Subcutaneous adipose tissue (tissue), 4 donors: Measurements from ENCODE around the gene ADARB2. TPM values are rescaled to one million over a fixed set of nuclear protein-coding genes. Genes with fewer than 3 reads are reported as not detected.

Experiments used
- total RNA-seq, 4 donors: library from RNA; depleted of rRNA; stranded (reverse); fragments of >200 nt; gene quantifications; one replicate each; pipeline ENCODE4 v1.1.0, GENCODE V29; 2016
- TF ChIP-seq, protein P1 (sequence below): fragments of 450-650 bp; IDR thresholded peaks from one replicate; pipeline ENCODE4 v1.5.1; 2016; ENCODE audit warnings: low read depth, mild to moderate bottlenecking, control low read depth, antibody characterized with exemption, moderate library complexity

Gene ADARB2
- total RNA-seq, 4 donors from 2014 or later = under 0.01 to 0.65 (median 0.44) TPM; not detected in 1

DNA sequence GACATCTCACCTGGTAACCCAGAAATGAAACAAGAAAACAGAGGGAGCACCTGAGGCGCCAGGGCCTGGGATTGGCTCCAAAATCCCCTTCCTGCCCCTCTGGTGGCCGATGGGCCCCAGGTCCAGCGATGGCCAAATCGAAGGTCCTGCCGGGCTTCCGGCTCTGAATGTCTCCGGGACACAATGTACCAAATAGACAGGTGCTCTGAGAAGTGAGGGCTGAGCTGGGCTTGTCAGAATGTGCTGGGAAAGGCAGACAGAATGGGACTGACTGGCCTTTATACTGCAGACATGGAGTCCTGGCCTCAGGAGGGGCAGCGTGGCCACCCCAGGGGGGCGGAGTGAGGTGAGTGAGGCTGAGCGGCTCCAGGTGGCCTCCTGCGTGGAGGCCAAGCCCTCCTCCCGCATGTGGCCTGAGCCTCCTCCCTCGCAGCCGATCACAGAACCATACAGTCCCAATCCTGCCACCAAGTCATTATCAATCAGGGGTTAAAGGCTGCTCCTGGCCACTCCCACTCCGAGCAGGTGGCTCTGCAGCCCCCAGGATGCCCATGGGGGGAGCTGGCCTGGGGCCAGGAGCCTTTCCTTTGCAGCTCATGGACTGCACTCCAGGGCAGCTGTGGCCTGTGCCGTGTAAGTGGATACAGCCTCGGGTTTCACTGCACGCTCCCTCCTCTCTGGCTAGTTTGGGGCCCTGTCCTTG is 185.5 kb downstream of the ADARB2 start:
- TF ChIP-seq, protein P1, sequence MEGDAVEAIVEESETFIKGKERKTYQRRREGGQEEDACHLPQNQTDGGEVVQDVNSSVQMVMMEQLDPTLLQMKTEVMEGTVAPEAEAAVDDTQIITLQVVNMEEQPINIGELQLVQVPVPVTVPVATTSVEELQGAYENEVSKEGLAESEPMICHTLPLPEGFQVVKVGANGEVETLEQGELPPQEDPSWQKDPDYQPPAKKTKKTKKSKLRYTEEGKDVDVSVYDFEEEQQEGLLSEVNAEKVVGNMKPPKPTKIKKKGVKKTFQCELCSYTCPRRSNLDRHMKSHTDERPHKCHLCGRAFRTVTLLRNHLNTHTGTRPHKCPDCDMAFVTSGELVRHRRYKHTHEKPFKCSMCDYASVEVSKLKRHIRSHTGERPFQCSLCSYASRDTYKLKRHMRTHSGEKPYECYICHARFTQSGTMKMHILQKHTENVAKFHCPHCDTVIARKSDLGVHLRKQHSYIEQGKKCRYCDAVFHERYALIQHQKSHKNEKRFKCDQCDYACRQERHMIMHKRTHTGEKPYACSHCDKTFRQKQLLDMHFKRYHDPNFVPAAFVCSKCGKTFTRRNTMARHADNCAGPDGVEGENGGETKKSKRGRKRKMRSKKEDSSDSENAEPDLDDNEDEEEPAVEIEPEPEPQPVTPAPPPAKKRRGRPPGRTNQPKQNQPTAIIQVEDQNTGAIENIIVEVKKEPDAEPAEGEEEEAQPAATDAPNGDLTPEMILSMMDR = no peak

DNA sequence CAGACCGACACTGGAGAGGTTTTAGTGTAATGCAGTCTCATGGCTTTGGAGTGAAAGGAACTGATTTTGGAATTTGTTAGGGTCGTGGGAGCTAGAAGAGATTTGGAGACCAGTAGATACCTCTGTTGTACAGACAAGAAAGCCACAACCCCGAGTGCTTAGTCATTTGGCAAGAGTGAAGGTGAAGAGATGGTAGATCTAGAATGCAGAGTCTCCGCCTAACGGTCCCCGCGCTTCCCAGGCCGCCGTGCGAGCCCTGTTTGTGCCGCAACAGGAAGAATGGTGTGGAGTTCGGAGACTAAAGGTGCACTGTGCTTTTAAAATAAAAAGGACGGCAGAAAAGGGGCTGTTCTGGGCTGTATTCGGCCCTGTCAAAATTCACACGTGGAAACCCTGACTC is 186.7 kb downstream of the ADARB2 start:
- TF ChIP-seq, protein P1 = no peak

DNA sequence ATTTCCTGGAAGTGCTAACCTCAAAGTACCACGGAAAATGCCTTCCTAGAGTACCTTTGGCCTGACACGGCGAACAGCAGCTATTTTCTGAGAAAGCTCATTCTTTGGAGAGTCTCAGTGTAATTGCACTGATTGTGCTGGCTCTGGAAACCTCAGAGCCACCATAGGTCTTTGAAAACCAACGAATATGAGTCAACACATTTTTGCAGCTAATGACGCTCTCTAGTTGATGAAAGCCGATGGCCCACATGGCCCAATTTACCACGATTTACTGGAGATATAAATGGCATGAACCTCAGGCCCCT is 187.1 kb downstream of the ADARB2 start:
- TF ChIP-seq, protein P1 = no peak

DNA sequence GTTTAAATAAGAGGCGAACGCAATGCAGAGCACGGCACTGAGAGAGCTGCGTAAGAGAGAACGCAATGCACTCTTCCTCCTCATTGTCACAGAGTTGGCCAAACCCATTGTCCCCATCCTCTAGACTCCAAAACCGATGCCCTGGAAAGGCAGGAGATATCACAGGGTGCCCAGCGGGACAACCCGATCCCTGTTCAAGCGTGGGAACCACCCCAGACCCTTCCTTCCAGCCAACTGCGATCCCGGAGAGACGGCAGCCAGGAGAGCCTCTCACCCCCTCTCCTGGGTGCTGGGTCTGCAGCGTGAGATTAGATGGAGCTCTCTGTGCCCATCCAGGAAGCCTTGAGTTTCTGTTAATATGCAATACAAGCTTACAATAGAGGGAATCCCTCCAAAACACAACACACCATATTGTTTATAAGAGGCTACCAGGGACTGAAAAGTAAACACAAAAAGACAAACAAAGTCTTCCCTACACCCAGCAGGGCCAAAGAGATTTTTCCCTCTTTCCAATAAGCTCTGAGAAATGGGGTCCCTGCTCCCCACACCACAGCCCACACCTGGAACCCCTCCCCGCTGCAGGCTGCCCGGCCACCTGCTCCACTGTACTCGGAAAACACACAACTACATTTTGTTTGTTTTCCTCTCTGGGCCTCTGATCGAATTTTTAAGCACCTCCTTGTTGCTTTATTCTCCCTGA is 187.6 kb downstream of the ADARB2 start:
- TF ChIP-seq, protein P1 = no peak

DNA sequence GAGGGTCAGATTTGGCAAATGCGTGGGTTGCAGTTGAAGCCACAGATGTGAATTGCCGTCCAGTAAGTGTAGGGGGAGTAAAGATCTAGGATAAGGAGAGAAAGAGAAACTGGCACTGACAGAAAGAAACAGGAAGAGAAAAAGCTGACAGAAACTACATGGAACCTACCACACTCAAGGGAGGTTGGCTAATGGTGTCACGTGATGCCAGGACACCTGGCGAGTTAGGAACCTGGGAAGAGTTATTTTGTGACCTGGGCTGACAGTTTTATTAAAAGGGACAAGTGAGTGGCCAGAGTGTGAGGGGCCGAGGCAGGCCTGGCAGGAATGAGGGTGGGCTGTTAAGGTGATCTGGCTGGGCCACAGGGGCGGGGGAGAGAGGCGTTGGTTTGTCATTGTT is 188.7 kb downstream of the ADARB2 start:
- TF ChIP-seq, protein P1 = no peak

DNA sequence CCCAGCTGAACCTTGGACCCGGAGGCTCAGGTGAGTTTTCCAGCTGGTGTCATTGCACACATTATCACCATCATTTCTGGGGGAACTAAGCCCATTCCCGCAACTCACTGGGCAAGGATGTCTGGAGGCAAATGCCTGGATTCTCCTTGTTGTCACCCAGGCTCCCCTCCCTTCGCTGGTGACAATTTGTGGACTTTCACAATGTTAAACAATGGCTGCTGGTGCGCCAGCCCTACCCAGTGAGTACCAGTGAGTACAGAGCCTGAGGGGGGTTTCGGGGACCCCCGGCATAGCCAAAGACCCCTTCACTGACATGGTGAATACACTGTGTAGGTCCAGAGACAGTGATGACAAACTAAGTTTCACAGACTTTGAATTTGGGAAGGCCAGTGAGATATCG is 189.2 kb downstream of the ADARB2 start:
- TF ChIP-seq, protein P1 = no peak

DNA sequence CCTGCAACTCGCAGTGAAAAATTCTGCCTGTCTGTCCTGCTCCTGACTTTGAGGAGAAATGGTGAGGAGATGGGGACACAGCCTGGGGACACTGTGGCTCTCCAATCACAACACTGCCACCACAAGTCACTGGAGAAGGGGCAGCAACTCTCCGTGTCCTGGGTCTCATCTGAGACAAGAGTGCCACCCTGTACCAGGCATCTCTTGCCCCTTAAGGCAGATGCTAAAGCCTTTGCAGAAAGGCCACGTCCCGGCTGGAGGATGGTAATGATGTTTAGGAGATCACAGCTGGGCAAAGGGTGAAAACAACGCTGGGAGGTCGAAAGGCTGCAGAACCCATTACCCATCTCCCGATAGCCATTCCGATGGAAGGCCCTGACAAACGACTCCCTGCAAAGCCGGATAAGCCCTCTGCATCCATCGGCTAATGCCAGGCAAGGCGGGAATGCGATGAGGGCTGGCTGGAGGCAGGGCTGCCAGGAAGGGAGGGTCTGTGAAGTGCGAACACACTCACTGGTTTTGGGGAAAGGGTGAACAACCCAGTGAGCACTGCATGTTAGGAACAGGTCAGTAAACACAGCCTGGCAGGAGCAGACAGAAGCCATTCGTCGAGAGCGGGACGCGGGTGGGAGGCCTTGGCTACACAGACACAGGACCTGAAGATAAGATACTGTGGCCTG is 190.8 kb downstream of the ADARB2 start:
- TF ChIP-seq, protein P1 = no peak
